ENCODE results near the gene ARF3. TPM values are rescaled to one million over a fixed set of nuclear protein-coding genes. Genes with fewer than 3 reads are reported as not detected.

ARF3 gene
- total RNA-seq, 1 experiment from 2014 or later: 166 TPM

DNA sequence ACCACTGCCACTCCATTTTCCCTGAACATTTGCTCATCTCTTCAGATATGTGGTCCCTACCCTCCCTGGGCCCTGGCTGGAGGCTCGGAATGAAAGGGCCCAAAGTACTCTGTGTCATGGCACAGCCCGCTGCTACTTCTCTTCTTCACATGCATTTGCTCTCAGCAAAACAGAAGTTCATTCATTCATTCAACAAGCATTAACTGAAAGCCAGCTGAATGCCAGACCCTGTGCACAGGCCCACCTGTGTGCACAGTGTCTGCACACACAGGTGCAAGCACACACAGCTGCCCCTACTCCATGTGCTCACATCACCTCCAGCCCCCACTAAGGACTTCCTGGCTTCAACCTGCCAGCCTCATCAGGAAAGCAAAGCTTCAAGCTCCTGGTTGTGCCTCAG lies 28.6 kb upstream of the ARF3 start:
- no peak for ATAC-seq
- Histone ChIP-seq H3K9me2 (ENCODE audit: insufficient read depth) (no peaks in the 10 kb centered on the region), H2AFZ (ENCODE audit: low read depth, low read length, poor library complexity, severe bottlenecking) (no peak overlapping the region), H3K4me3 (replicated peaks in 1 of 2; ENCODE audit: low read depth in 1 of 2, low read length in 2 of 2) (no peak overlapping the region), H3K9me3 (ENCODE audit: control insufficient read depth in 1 of 2, insufficient read depth in 1 of 2, low read depth in 1 of 2, low read length in 2 of 2) (no peaks in the 10 kb centered on the region), H3K27ac (ENCODE audit: low read depth, low read length) (no peak overlapping the region), H4K20me1 (ENCODE audit: insufficient read depth) (no peaks in the 10 kb centered on the region), H3K79me2 (ENCODE audit: insufficient read depth, low read length) (no peaks in the 10 kb centered on the region), H3K9ac (ENCODE audit: low read length) (no peak overlapping the region), H3K4me1 (ENCODE audit: control insufficient read depth in 1 of 2, insufficient read depth in 2 of 2, low read length in 2 of 2) (peaks cover 0 to 14% of the 10 kb centered on the region in 2 experiments; a peak in 3 of 4 replicates), H3K27me3 (ENCODE audit: insufficient read depth, low read length) (peaks cover 8% of the 10 kb centered on the region; the same call in 1 of the 2 replicates), H3K4me2 (ENCODE audit: low read length) (peak overlapping the region; percentile 8; the same call in 1 of the 2 replicates), H3K36me3 (ENCODE audit: control insufficient read depth in 1 of 2, insufficient read depth in 2 of 2, low read length in 2 of 2) (no peaks in the 10 kb centered on the region)
- TF ChIP-seq SP1 (IDR thresholded peaks at IDR 0.05; ENCODE audit: low read depth) (no peak), MAX (IDR thresholded peaks at IDR 0.05) (no peak), EGR1 (IDR thresholded peaks at IDR 0.05; ENCODE audit: low read depth) (no peak), SIN3A (IDR thresholded peaks at IDR 0.05; ENCODE audit: low read depth) (no peak), RAD21 (IDR thresholded peaks at IDR 0.05; ENCODE audit: low read depth) (no peak), JUND (IDR thresholded peaks at IDR 0.05) (no peak)
- ChIA-PET POLR2A (no interaction called here), RAD21 (ENCODE audit: low non-redundant PET in 1 of 2, low total read pairs in 2 of 2, uncharacterized antibody in 2 of 2, unreplicated experiment in 2 of 2) (no interaction called here), CTCF (interaction anchor here (1.1 kb wide), 1 partner anchor 17 kb away, joined by 4 read pairs; no protein-coding TSS in a partner anchor)
- DNase-seq (ENCODE audit: low read depth, low spot score): no peak
- intact Hi-C loops (cut with micrococcal nuclease): no loop called here
- no TSS peak for BruUV-seq (replicated peaks)

DNA sequence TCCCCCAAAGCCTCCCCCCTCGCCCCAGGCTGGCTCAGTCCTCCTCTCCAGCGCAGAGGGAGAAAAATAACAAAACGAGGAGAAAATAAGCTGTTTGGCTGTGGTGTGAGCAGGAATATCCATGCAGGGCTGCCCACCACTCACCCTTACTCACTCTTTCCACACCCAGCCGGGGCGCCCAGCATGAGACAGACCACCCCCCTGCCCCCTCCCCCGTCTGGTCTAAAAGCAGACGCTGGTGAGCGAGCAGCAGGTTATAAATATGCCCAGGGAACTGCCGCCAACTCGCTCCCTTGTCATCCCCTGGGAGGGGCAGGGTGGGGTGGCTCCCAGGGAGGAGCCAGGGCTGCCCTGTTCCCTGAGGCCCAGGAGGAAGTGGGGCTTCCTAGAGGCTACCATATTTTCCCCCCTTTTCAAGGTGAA lies 28.2 kb upstream of the ARF3 start:
- ChIA-PET RAD21 (ENCODE audit: low non-redundant PET in 1 of 2, low total read pairs in 2 of 2, uncharacterized antibody in 2 of 2, unreplicated experiment in 2 of 2) (no interaction called here), CTCF (interaction anchor here (1.1 kb wide), 1 partner anchor 17 kb away, joined by 4 read pairs; no protein-coding TSS in a partner anchor), POLR2A (no interaction called here)
- H3K9me2 ChIP-seq (ENCODE audit: insufficient read depth): no peaks in the 10 kb centered on the region
- no peak overlapping the region for H3K4me3 ChIP-seq (replicated peaks in 1 of 2; ENCODE audit: low read depth in 1 of 2, low read length in 2 of 2)
- H3K27me3 ChIP-seq (ENCODE audit: insufficient read depth, low read length): peaks cover 8% of the 10 kb centered on the region; the same call in 1 of the 2 replicates
- H3K79me2 ChIP-seq (ENCODE audit: insufficient read depth, low read length): no peaks in the 10 kb centered on the region
- H3K4me1 ChIP-seq (ENCODE audit: control insufficient read depth in 1 of 2, insufficient read depth in 2 of 2, low read length in 2 of 2): peaks cover 0 to 14% of the 10 kb centered on the region in 2 experiments; a peak in 3 of 4 replicates
- no peaks in the 10 kb centered on the region for H3K36me3 ChIP-seq (ENCODE audit: control insufficient read depth in 1 of 2, insufficient read depth in 2 of 2, low read length in 2 of 2)
- H4K20me1 ChIP-seq (ENCODE audit: insufficient read depth): no peaks in the 10 kb centered on the region
- TF ChIP-seq SIN3A (IDR thresholded peaks at IDR 0.05; ENCODE audit: low read depth) (no peak), EZH2 (IDR thresholded peaks at IDR 0.05) (no peak)
- no peak overlapping the region for H3K9ac ChIP-seq (ENCODE audit: low read length)
- ATAC-seq (peak; percentile 41; the same call in 1 of the 2 replicates), DNase-seq (ENCODE audit: low read depth, low spot score) (no peak)
- peak overlapping the region; percentile 8; the same call in 1 of the 2 replicates for H3K4me2 ChIP-seq (ENCODE audit: low read length)
- no peaks in the 10 kb centered on the region for H3K9me3 ChIP-seq (ENCODE audit: control insufficient read depth in 1 of 2, insufficient read depth in 1 of 2, low read depth in 1 of 2, low read length in 2 of 2)
- BruUV-seq (replicated peaks): no TSS peak
- intact Hi-C loops (cut with micrococcal nuclease): no loop called here
- no peak overlapping the region for H3K27ac ChIP-seq (ENCODE audit: low read depth, low read length)
- H2AFZ ChIP-seq (ENCODE audit: low read depth, low read length, poor library complexity, severe bottlenecking): no peak overlapping the region

All from HCT116 (cell line).